Vagina (tissue), 2 donors: ENCODE data around the gene TBC1D32. TPM values are rescaled to one million over a fixed set of nuclear protein-coding genes. Genes with fewer than 3 reads are reported as not detected.

ENCODE experiments used
- DNase-seq, 2 donors: peaks; one replicate each; pipeline ENCODE4 v3.0.0-alpha.2; 2017; ENCODE audit errors: extremely low spot score in 2 of 2
- H3K27ac ChIP-seq: fragments of 200-600 bp; sonication (generic); one replicate; pipeline ENCODE4 v1.5.1; 2019
- H3K27me3 ChIP-seq: fragments of 200-600 bp; sonication (generic); one replicate; pipeline ENCODE4 v1.5.1; 2019
- H3K36me3 ChIP-seq, 2 donors: fragments of 200-600 bp; sonication (generic); one replicate each; pipeline ENCODE4 v1.5.1; 2017 to 2019
- H3K4me1 ChIP-seq: fragments of 200-600 bp; sonication (generic); one replicate; pipeline ENCODE4 v1.5.1; 2019
- H3K4me3 ChIP-seq, 2 donors: fragments of 200-600 bp; sonication (generic); 1 replicate in 1 of 2; 2 replicates in 1 of 2; pipeline ENCODE4 v1.5.1; 2016 to 2019
- H3K9me3 ChIP-seq: fragments of 200-600 bp; sonication (generic); one replicate; pipeline ENCODE4 v1.5.1; 2019
- CTCF ChIP-seq, 3 experiments: fragments of 450-650 bp in 2 of 3; fragments of 200-600 bp in 1 of 3; sonication (generic) in 1 of 3; IDR thresholded peaks; one replicate each; pipeline ENCODE4 v1.5.1; 2017 to 2019; ENCODE audit warnings: antibody characterized with exemption in 3 of 3, mild to moderate bottlenecking in 2 of 3, moderate library complexity in 2 of 3
- POLR2A ChIP-seq, 2 donors: fragments of 450-650 bp; IDR thresholded peaks; one replicate each; pipeline ENCODE4 v1.6.1; 2017; ENCODE audit warnings: antibody characterized with exemption in 2 of 2, mild to moderate bottlenecking in 2 of 2, moderate library complexity in 2 of 2
- POLR2AphosphoS5 ChIP-seq, 2 donors: sonication (generic); formaldehyde crosslinking; IDR thresholded peaks; one replicate each; pipeline ENCODE4 v1.9.0; 2017; ENCODE audit warnings: antibody characterized with exemption in 2 of 2, mild to moderate bottlenecking in 2 of 2, low read depth in 1 of 2; ENCODE audit not compliant: insufficient read depth in 1 of 2
- intact Hi-C: fragments of 100-400 bp; cut with DNase I; formaldehyde crosslinking; loops from one replicate; pipeline ENCODE4 v1.15.1; 2023
- total RNA-seq: library from RNA; depleted of rRNA; stranded (reverse); fragments of >200 nt; gene quantifications from one replicate; pipeline ENCODE4 v1.2.3, GENCODE V29; 2016

The TBC1D32 gene
- total RNA-seq, 1 donor from 2014 or later, result 9.8 TPM

- Histone ChIP-seq H3K4me1 (no peaks in the 10 kb centered on the region), H3K27ac (no peak overlapping the region), H3K36me3 (peaks cover 0 to 14% of the 10 kb centered on the region in 2 donors), H3K27me3 (no peaks in the 10 kb centered on the region), H3K9me3 (peaks cover 7% of the 10 kb centered on the region), H3K4me3 (no peak overlapping the region)
- no peak for DNase-seq
- TF ChIP-seq POLR2A (IDR thresholded peaks at IDR 0.05) (no peak), CTCF (IDR thresholded peaks at IDR 0.05) (no peak), POLR2AphosphoS5 (IDR thresholded peaks at IDR 0.05; ENCODE audit: insufficient read depth in 1 of 2, low read depth in 1 of 2) (no peak)
- intact Hi-C loops, result no loop called here
These were observed 86.9 kb downstream of the TBC1D32 start for GRCh38 chr6:121247386-121247785.

GRCh38 chr6:121242386-121242785 lies 91.9 kb downstream of the TBC1D32 start:
- no peak overlapping the region for H3K4me3 ChIP-seq
- intact Hi-C loops, result no loop called here
- DNase-seq, result no peak

GRCh38 chr6:121237859-121238258 lies 96.4 kb downstream of the TBC1D32 start:
- Histone ChIP-seq H3K27ac (no peak overlapping the region), H3K36me3 (no peaks in the 10 kb centered on the region), H3K4me3 (no peak overlapping the region), H3K9me3 (no peaks in the 10 kb centered on the region), H3K4me1 (no peaks in the 10 kb centered on the region), H3K27me3 (no peaks in the 10 kb centered on the region)
- no peak for TF ChIP-seq CTCF (IDR thresholded peaks at IDR 0.05)
- no peak for TF ChIP-seq POLR2AphosphoS5 (IDR thresholded peaks at IDR 0.05; ENCODE audit: insufficient read depth in 1 of 2, low read depth in 1 of 2)
- no peak for TF ChIP-seq POLR2A (IDR thresholded peaks at IDR 0.05)
- intact Hi-C loops, result no loop called here
- no peak for DNase-seq

More at GRCh38 chr6:121242386-121242785, 91.9 kb downstream of the TBC1D32 start:
- Histone ChIP-seq H3K9me3 (no peaks in the 10 kb centered on the region), H3K27me3 (no peaks in the 10 kb centered on the region), H3K4me1 (no peaks in the 10 kb centered on the region), H3K27ac (no peak overlapping the region), H3K36me3 (no peaks in the 10 kb centered on the region)
- TF ChIP-seq POLR2A (IDR thresholded peaks at IDR 0.05), result no peak
- no peak for TF ChIP-seq POLR2AphosphoS5 (IDR thresholded peaks at IDR 0.05; ENCODE audit: insufficient read depth in 1 of 2, low read depth in 1 of 2)
- no peak for TF ChIP-seq CTCF (IDR thresholded peaks at IDR 0.05)

GRCh38 chr6:121236984-121237383 lies 97.3 kb downstream of the TBC1D32 start:
- H3K36me3 ChIP-seq, result no peaks in the 10 kb centered on the region

More at GRCh38 chr6:121236984-121237383, 97.3 kb downstream of the TBC1D32 start:
- no peaks in the 10 kb centered on the region for H3K4me1 ChIP-seq
- intact Hi-C loops, result no loop called here
- no peak overlapping the region for H3K4me3 ChIP-seq
- TF ChIP-seq CTCF (IDR thresholded peaks at IDR 0.05), result no peak
- no peak for TF ChIP-seq POLR2AphosphoS5 (IDR thresholded peaks at IDR 0.05; ENCODE audit: insufficient read depth in 1 of 2, low read depth in 1 of 2)
- no peak for TF ChIP-seq POLR2A (IDR thresholded peaks at IDR 0.05)
- no peak overlapping the region for H3K27ac ChIP-seq
- H3K9me3 ChIP-seq, result no peaks in the 10 kb centered on the region
- no peak for DNase-seq
- no peaks in the 10 kb centered on the region for H3K27me3 ChIP-seq
